ENCODE results near the gene PDE4D. TPM values are rescaled to one million over a fixed set of nuclear protein-coding genes. Genes with fewer than 3 reads are reported as not detected.
A peak's percentile ranks its signal among the peaks of the same experiment; 100 is the strongest.

The PDE4D gene
- total RNA-seq, 1 donor from 2014 or later: 50.0 TPM

DNA sequence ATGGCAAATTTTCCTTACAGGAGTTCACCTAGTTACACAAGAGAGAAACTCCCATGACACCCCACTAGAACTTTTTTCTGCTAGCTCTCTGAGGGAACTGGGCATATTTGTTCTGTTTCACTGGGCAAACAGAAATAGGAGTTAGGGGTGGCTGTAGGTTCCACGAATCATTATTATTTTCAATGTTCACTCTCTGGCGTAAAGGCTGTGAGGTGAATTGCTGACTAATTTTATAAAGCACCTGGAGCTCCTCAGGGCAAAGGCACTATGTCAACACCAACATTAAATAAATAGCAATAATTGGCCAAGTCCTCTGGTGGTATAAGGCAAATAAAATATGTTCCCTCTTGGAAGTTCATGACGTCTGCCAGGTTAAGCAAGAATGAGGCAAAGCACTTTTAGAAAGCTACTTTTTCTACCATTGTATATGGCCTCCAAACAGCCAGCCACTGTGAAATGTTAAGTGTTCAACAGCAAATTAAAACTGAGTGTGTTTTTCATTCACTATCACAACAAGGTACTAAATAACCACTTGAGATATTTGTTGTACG, 344.6 kb downstream of the PDE4D start:
- TF ChIP-seq, protein P1, sequence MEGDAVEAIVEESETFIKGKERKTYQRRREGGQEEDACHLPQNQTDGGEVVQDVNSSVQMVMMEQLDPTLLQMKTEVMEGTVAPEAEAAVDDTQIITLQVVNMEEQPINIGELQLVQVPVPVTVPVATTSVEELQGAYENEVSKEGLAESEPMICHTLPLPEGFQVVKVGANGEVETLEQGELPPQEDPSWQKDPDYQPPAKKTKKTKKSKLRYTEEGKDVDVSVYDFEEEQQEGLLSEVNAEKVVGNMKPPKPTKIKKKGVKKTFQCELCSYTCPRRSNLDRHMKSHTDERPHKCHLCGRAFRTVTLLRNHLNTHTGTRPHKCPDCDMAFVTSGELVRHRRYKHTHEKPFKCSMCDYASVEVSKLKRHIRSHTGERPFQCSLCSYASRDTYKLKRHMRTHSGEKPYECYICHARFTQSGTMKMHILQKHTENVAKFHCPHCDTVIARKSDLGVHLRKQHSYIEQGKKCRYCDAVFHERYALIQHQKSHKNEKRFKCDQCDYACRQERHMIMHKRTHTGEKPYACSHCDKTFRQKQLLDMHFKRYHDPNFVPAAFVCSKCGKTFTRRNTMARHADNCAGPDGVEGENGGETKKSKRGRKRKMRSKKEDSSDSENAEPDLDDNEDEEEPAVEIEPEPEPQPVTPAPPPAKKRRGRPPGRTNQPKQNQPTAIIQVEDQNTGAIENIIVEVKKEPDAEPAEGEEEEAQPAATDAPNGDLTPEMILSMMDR (conservative IDR thresholded peaks at IDR 0.05): no peak
- Mint-ChIP-seq H3K36me3 (no peaks in the 10 kb centered on the region), H3K4me1 (ENCODE audit: unreplicated experiment) (peaks cover 30% of the 10 kb centered on the region), H3K27ac (peak overlapping the region; percentile 24), H3K4me3 (peak overlapping the region; percentile 23), H3K9me3 (no peaks in the 10 kb centered on the region), H3K27me3 (no peaks in the 10 kb centered on the region)
- DNase-seq (ENCODE audit: extremely low spot score, unreplicated experiment): no peak

DNA sequence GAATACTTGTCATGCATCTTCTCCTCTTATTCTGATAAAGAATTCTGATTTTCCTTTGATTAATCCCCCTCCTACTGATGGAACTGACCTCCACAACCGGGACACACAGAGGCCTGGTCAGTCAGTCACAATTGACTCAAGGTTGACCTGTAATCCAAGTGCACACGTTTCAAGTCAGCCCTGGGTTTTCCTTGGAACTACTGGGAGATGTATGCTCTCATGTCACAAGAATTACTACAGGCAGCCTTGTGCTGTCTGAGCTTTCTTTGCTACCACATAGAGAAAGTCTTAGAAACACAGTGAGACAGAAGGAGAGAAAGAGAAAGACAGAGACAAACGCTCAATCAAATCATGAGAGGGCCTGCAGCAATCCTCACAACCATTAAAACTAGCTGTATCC, 345.8 kb downstream of the PDE4D start:
- no peaks in the 10 kb centered on the region for H3K9me3 Mint-ChIP-seq
- DNase-seq (ENCODE audit: extremely low spot score, unreplicated experiment): no peak
- H3K4me3 Mint-ChIP-seq: peak overlapping the region; percentile 10
- TF ChIP-seq, protein P1 (conservative IDR thresholded peaks at IDR 0.05): no peak
- no peaks in the 10 kb centered on the region for H3K36me3 Mint-ChIP-seq
- no peaks in the 10 kb centered on the region for H3K27me3 Mint-ChIP-seq
- H3K27ac Mint-ChIP-seq: no peak overlapping the region
- H3K4me1 Mint-ChIP-seq (ENCODE audit: unreplicated experiment): peaks cover 41% of the 10 kb centered on the region

DNA sequence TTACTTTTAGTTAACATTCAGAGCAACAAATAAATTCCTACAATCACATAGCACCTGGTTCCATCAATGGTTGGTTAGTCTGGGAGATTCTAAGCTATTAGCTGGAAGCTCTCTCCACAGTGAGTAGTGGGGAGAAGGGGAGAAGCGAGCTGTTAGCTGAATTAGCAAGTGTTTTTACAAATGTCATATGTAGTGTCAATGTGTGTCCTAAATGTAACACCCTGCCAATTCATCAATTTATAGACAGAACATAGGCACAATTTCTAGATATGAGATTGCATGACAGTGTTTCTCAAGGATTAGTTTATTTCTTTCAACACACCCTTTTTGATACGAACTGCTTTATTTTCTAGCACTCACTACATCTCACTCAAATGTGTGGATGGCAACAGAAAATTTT, 349.0 kb downstream of the PDE4D start:
- H3K27ac Mint-ChIP-seq: no peak overlapping the region
- H3K27me3 Mint-ChIP-seq: no peaks in the 10 kb centered on the region
- no peak overlapping the region for H3K4me3 Mint-ChIP-seq
- no peak for DNase-seq (ENCODE audit: extremely low spot score, unreplicated experiment)
- H3K4me1 Mint-ChIP-seq (ENCODE audit: unreplicated experiment): peaks cover 58% of the 10 kb centered on the region
- no peaks in the 10 kb centered on the region for H3K9me3 Mint-ChIP-seq
- TF ChIP-seq, protein P1 (conservative IDR thresholded peaks at IDR 0.05): no peak
- no peaks in the 10 kb centered on the region for H3K36me3 Mint-ChIP-seq

- Mint-ChIP-seq H3K27ac (peak overlapping the region; percentile 21), H3K36me3 (peaks cover under 1% of the 10 kb centered on the region), H3K4me1 (ENCODE audit: unreplicated experiment) (peaks cover 53% of the 10 kb centered on the region), H3K27me3 (no peaks in the 10 kb centered on the region), H3K9me3 (peaks cover 1% of the 10 kb centered on the region), H3K4me3 (no peak overlapping the region)
- TF ChIP-seq, protein P1 (conservative IDR thresholded peaks at IDR 0.05): no peak
- no peak for DNase-seq (ENCODE audit: extremely low spot score, unreplicated experiment)
These were observed 349.6 kb downstream of the PDE4D start for GRCh38 chr5:59543821-59544442.

- no peaks in the 10 kb centered on the region for H3K27me3 Mint-ChIP-seq
- TF ChIP-seq, protein P1 (conservative IDR thresholded peaks at IDR 0.05): no peak
- H3K27ac Mint-ChIP-seq: peak overlapping the region; percentile 21
- peaks cover 49% of the 10 kb centered on the region for H3K4me1 Mint-ChIP-seq (ENCODE audit: unreplicated experiment)
- H3K36me3 Mint-ChIP-seq: peaks cover 3% of the 10 kb centered on the region
- H3K9me3 Mint-ChIP-seq: peaks cover 6% of the 10 kb centered on the region
- DNase-seq (ENCODE audit: extremely low spot score, unreplicated experiment): no peak
- no peak overlapping the region for H3K4me3 Mint-ChIP-seq
These were observed 350.4 kb downstream of the PDE4D start for GRCh38 chr5:59542851-59543820.

All from type B pancreatic cell (in vitro differentiated cells).